HL-60 (cell line): Measurements from ENCODE around the gene G3BP2.

Experiments
- DNase-seq, 2 experiments: peaks; one replicate each; pipeline ENCODE4 v3.0.0-alpha.2; 2010 to 2020; ENCODE audit warnings: low read depth in 1 of 2, low spot score in 1 of 2
- H3K27ac ChIP-seq: fragments of 250-450 bp; sonication (Bioruptor Pico); replicated peaks from 2 replicates; pipeline ENCODE4 v1.5.1; 2020; ENCODE audit warnings: mild to moderate bottlenecking, moderate library complexity
- H3K27me3 ChIP-seq: fragments of 250-450 bp; sonication (Bioruptor Pico); 2 replicates; pipeline ENCODE4 v1.5.1; 2021; ENCODE audit warnings: mild to moderate bottlenecking, moderate library complexity; ENCODE audit not compliant: insufficient read depth, poor library complexity, severe bottlenecking
- H3K4me3 ChIP-seq: replicated peaks from 2 replicates; pipeline ENCODE4 v1.5.1; 2011; ENCODE audit warnings: mild to moderate bottlenecking, control low read depth, low read length; ENCODE audit not compliant: insufficient read depth
- CTCF ChIP-seq: IDR thresholded peaks from one replicate; pipeline ENCODE4 v1.5.1; 2011; ENCODE audit warnings: low read length, control low read depth, inconsistent platforms; ENCODE audit not compliant: insufficient read depth
- GABPA ChIP-seq: IDR thresholded peaks from 2 replicates; pipeline ENCODE4 v1.6.1; 2012; ENCODE audit warnings: low read depth
- POLR2AphosphoS5 ChIP-seq: IDR thresholded peaks from 2 replicates; pipeline ENCODE4 v1.6.1; 2012; ENCODE audit warnings: low read depth
- REST ChIP-seq: IDR thresholded peaks from 2 replicates; pipeline ENCODE4 v1.6.1; 2012; ENCODE audit warnings: low read depth; ENCODE audit not compliant: insufficient replicate concordance
- SPI1 ChIP-seq: IDR thresholded peaks from 2 replicates; pipeline ENCODE4 v1.6.1; 2012; ENCODE audit warnings: low read depth, mild to moderate bottlenecking, borderline replicate concordance

Gene G3BP2

GRCh38 chr4:75637176-75637575 is 36.0 kb downstream of the G3BP2 start:
- DNase-seq, result no peak
- Histone ChIP-seq H3K27me3 (no peaks in the 10 kb centered on the region), H3K4me3 (no peak overlapping the region), H3K27ac (no peak overlapping the region)
- TF ChIP-seq GABPA (no peak), SPI1 (no peak), POLR2AphosphoS5 (no peak), REST (no peak), CTCF (no peak)

- no peak overlapping the region for H3K4me3 ChIP-seq
- no peak for TF ChIP-seq CTCF
- no peak for TF ChIP-seq SPI1
- TF ChIP-seq POLR2AphosphoS5, result no peak
- no peak for TF ChIP-seq REST
- no peak for TF ChIP-seq GABPA
- no peak overlapping the region for H3K27ac ChIP-seq
- no peaks in the 10 kb centered on the region for H3K27me3 ChIP-seq
- DNase-seq, result no peak
Measured at GRCh38 chr4:75634951-75635350, 38.3 kb downstream of the G3BP2 start.

GRCh38 chr4:75634281-75634680 is 38.9 kb downstream of the G3BP2 start:
- TF ChIP-seq SPI1 (no peak), GABPA (no peak), CTCF (no peak), POLR2AphosphoS5 (no peak), REST (no peak)
- no peak overlapping the region for H3K4me3 ChIP-seq
- H3K27ac ChIP-seq, result no peak overlapping the region
- DNase-seq, result no peak
- H3K27me3 ChIP-seq, result no peaks in the 10 kb centered on the region
